SJSA1 (cell line): Measurements from ENCODE around the gene WAC. TPM values are rescaled to one million over a fixed set of nuclear protein-coding genes. Genes with fewer than 3 reads are reported as not detected.

Experiments used
- DNase-seq, 2 experiments: peaks; one replicate each; pipeline ENCODE4 v3.0.0-alpha.2; 2015 to 2020; ENCODE audit warnings: low spot score in 2 of 2, low read depth in 1 of 2
- H3K27ac ChIP-seq: fragments of 250-450 bp; sonication (Bioruptor Pico); 2 replicates; pipeline ENCODE4 v1.5.1; 2020; ENCODE audit warnings: mild to moderate bottlenecking, moderate library complexity
- H3K27me3 ChIP-seq: fragments of 250-450 bp; sonication (Bioruptor Pico); replicated peaks from 2 replicates; pipeline ENCODE4 v1.5.1; 2020; ENCODE audit warnings: mild to moderate bottlenecking, moderate library complexity
- H3K36me3 ChIP-seq: fragments of 250-450 bp; sonication (Bioruptor Pico); 2 replicates; pipeline ENCODE4 v1.5.1; 2020; ENCODE audit warnings: mild to moderate bottlenecking
- H3K4me1 ChIP-seq: fragments of 250-450 bp; sonication (Bioruptor Pico); replicated peaks from 2 replicates; pipeline ENCODE4 v1.6.1; 2021; ENCODE audit warnings: mild to moderate bottlenecking
- H3K4me3 ChIP-seq: fragments of 250-450 bp; sonication (Bioruptor Pico); 2 replicates; pipeline ENCODE4 v1.5.1; 2020; ENCODE audit warnings: mild to moderate bottlenecking
- H3K9me3 ChIP-seq: fragments of 250-450 bp; sonication (Bioruptor Pico); replicated peaks from 2 replicates; pipeline ENCODE4 v1.5.1; 2020; ENCODE audit warnings: mild to moderate bottlenecking
- total RNA-seq: library from RNA; depleted of rRNA; stranded (reverse); fragments of >200 nt; shearing (Covaris generic); gene quantifications from 2 replicates; pipeline ENCODE4 v1.2.3, GENCODE V29; 2014

Gene WAC
- total RNA-seq, 1 experiment from 2014 or later = 90.6 TPM

GRCh38 chr10:28620251-28620650 is 87.3 kb downstream of the WAC start:
- Histone ChIP-seq H3K36me3 (peaks cover 61% of the 10 kb centered on the region), H3K9me3 (no peaks in the 10 kb centered on the region)

GRCh38 chr10:28623483-28623882 is 90.6 kb downstream of the WAC start:
- no peaks in the 10 kb centered on the region for H3K9me3 ChIP-seq
- no peak overlapping the region for H3K4me3 ChIP-seq
- no peak overlapping the region for H3K27ac ChIP-seq
- H3K4me1 ChIP-seq = peaks cover 3% of the 10 kb centered on the region
- H3K36me3 ChIP-seq = peaks cover 28% of the 10 kb centered on the region
- DNase-seq = no peak
- no peaks in the 10 kb centered on the region for H3K27me3 ChIP-seq

More at GRCh38 chr10:28620251-28620650, 87.3 kb downstream of the WAC start:
- no peaks in the 10 kb centered on the region for H3K4me1 ChIP-seq
- no peaks in the 10 kb centered on the region for H3K27me3 ChIP-seq
- no peak overlapping the region for H3K27ac ChIP-seq
- no peak overlapping the region for H3K4me3 ChIP-seq
- no peak for DNase-seq

- H3K4me3 ChIP-seq = no peak overlapping the region
Measured at GRCh38 chr10:28624351-28624750, 91.4 kb downstream of the WAC start.

GRCh38 chr10:28627102-28627501 is 94.2 kb downstream of the WAC start:
- DNase-seq = no peak
- Histone ChIP-seq H3K4me1 (peaks cover 9% of the 10 kb centered on the region), H3K27ac (no peak overlapping the region), H3K36me3 (no peaks in the 10 kb centered on the region; the same call in 1 of the 2 replicates), H3K9me3 (no peaks in the 10 kb centered on the region), H3K27me3 (no peaks in the 10 kb centered on the region), H3K4me3 (no peak overlapping the region)

More at GRCh38 chr10:28624351-28624750, 91.4 kb downstream of the WAC start:
- H3K4me1 ChIP-seq = peaks cover 7% of the 10 kb centered on the region
- H3K36me3 ChIP-seq = peaks cover 22% of the 10 kb centered on the region
- DNase-seq = no peak
- H3K9me3 ChIP-seq = no peaks in the 10 kb centered on the region
- no peaks in the 10 kb centered on the region for H3K27me3 ChIP-seq
- no peak overlapping the region for H3K27ac ChIP-seq

GRCh38 chr10:28628184-28628893 is 95.4 kb downstream of the WAC start:
- no peaks in the 10 kb centered on the region for H3K9me3 ChIP-seq
- no peaks in the 10 kb centered on the region for H3K27me3 ChIP-seq
- H3K4me1 ChIP-seq = peaks cover 15% of the 10 kb centered on the region
- H3K27ac ChIP-seq = no peak overlapping the region
- DNase-seq = peak; percentile 65 to 84
- H3K36me3 ChIP-seq = no peaks in the 10 kb centered on the region; the same call in 1 of the 2 replicates
- H3K4me3 ChIP-seq = no peak overlapping the region

GRCh38 chr10:28631896-28632583 is 99.1 kb downstream of the WAC start:
- no peaks in the 10 kb centered on the region for H3K9me3 ChIP-seq
- no peaks in the 10 kb centered on the region for H3K36me3 ChIP-seq
- H3K4me3 ChIP-seq = no peak overlapping the region
- no peak overlapping the region for H3K27ac ChIP-seq
- H3K4me1 ChIP-seq = peaks cover 22% of the 10 kb centered on the region
- no peaks in the 10 kb centered on the region for H3K27me3 ChIP-seq
- DNase-seq = peak in 1 of 2 experiments; percentile 18

GRCh38 chr10:28632584-28632945 is 99.6 kb downstream of the WAC start:
- Histone ChIP-seq H3K4me1 (peaks cover 22% of the 10 kb centered on the region), H3K27ac (no peak overlapping the region), H3K9me3 (no peaks in the 10 kb centered on the region), H3K27me3 (no peaks in the 10 kb centered on the region), H3K4me3 (no peak overlapping the region), H3K36me3 (no peaks in the 10 kb centered on the region)
- no peak for DNase-seq

- Histone ChIP-seq H3K36me3 (no peaks in the 10 kb centered on the region), H3K4me1 (peaks cover 16% of the 10 kb centered on the region), H3K4me3 (no peak overlapping the region), H3K27ac (no peak overlapping the region), H3K27me3 (no peaks in the 10 kb centered on the region), H3K9me3 (no peaks in the 10 kb centered on the region)
- DNase-seq = no peak
Measured at GRCh38 chr10:28633750-28634149, 100.8 kb downstream of the WAC start.

- no peak overlapping the region for H3K27ac ChIP-seq
- H3K4me1 ChIP-seq = peaks cover 10% of the 10 kb centered on the region
- H3K27me3 ChIP-seq = no peaks in the 10 kb centered on the region
- H3K36me3 ChIP-seq = no peaks in the 10 kb centered on the region
- no peak overlapping the region for H3K4me3 ChIP-seq
- no peak for DNase-seq
- no peaks in the 10 kb centered on the region for H3K9me3 ChIP-seq
Measured at GRCh38 chr10:28637346-28637745, 104.4 kb downstream of the WAC start.

GRCh38 chr10:28638392-28638791 is 105.5 kb downstream of the WAC start:
- DNase-seq = no peak
- Histone ChIP-seq H3K4me1 (peaks cover 6% of the 10 kb centered on the region), H3K4me3 (no peak overlapping the region)

GRCh38 chr10:28640551-28640950 is 107.6 kb downstream of the WAC start:
- DNase-seq = no peak
- no peak overlapping the region for H3K4me3 ChIP-seq
- H3K27me3 ChIP-seq = no peaks in the 10 kb centered on the region
- H3K9me3 ChIP-seq = no peaks in the 10 kb centered on the region
- H3K36me3 ChIP-seq = no peaks in the 10 kb centered on the region
- no peak overlapping the region for H3K27ac ChIP-seq
- no peaks in the 10 kb centered on the region for H3K4me1 ChIP-seq

More at GRCh38 chr10:28638392-28638791, 105.5 kb downstream of the WAC start:
- no peaks in the 10 kb centered on the region for H3K36me3 ChIP-seq
- no peaks in the 10 kb centered on the region for H3K9me3 ChIP-seq
- no peaks in the 10 kb centered on the region for H3K27me3 ChIP-seq
- no peak overlapping the region for H3K27ac ChIP-seq

- Histone ChIP-seq H3K9me3 (0 out of 2 replicates have a peak, but pooled peaks cover 2% of the 10 kb centered on the region), H3K4me1 (no peaks in the 10 kb centered on the region), H3K27ac (no peak overlapping the region), H3K4me3 (no peak overlapping the region), H3K36me3 (no peaks in the 10 kb centered on the region), H3K27me3 (no peaks in the 10 kb centered on the region)
- no peak for DNase-seq
Measured at GRCh38 chr10:28644647-28645046, 111.7 kb downstream of the WAC start.

GRCh38 chr10:28652106-28652505 is 119.2 kb downstream of the WAC start:
- Histone ChIP-seq H3K4me1 (no peaks in the 10 kb centered on the region), H3K36me3 (no peaks in the 10 kb centered on the region), H3K4me3 (no peak overlapping the region), H3K27ac (no peak overlapping the region), H3K27me3 (no peaks in the 10 kb centered on the region), H3K9me3 (0 out of 2 replicates have a peak, but pooled peaks cover 2% of the 10 kb centered on the region)
- DNase-seq = no peak

GRCh38 chr10:28652703-28653102 is 119.8 kb downstream of the WAC start:
- Histone ChIP-seq H3K36me3 (no peaks in the 10 kb centered on the region), H3K9me3 (0 out of 2 replicates have a peak, but pooled peaks cover 2% of the 10 kb centered on the region), H3K4me3 (no peak overlapping the region), H3K27me3 (no peaks in the 10 kb centered on the region), H3K4me1 (no peaks in the 10 kb centered on the region), H3K27ac (no peak overlapping the region)
- DNase-seq = no peak
